Esophagus (tissue), 2 donors: ENCODE results near the gene LAMB1. TPM values are rescaled to one million over a fixed set of nuclear protein-coding genes. Genes with fewer than 3 reads are reported as not detected.
"Not testable (repeated sequence)": the region's sequence is repeated elsewhere in the genome, so short reads cannot be mapped to it uniquely, and the experiment has no call there.

Experiments used
- H3K27ac ChIP-seq, 2 donors: one replicate each; pipeline ENCODE4 v1.5.1; 2013; ENCODE audit warnings: low read depth in 2 of 2, mild to moderate bottlenecking in 2 of 2, inconsistent platforms in 1 of 2, low read length in 1 of 2, moderate library complexity in 1 of 2
- H3K27me3 ChIP-seq, 2 donors: one replicate each; pipeline ENCODE4 v1.6.1; 2013; ENCODE audit warnings: low read length in 2 of 2, control low read depth in 1 of 2, mild to moderate bottlenecking in 1 of 2; ENCODE audit not compliant: insufficient read depth in 2 of 2, control insufficient read depth in 1 of 2
- H3K36me3 ChIP-seq, 2 donors: one replicate each; pipeline ENCODE4 v1.6.1; 2013; ENCODE audit warnings: low read length in 1 of 2; ENCODE audit not compliant: control insufficient read depth in 2 of 2, insufficient read depth in 2 of 2
- H3K4me1 ChIP-seq, 2 donors: one replicate each; pipeline ENCODE4 v1.6.1; 2013; ENCODE audit warnings: low read length in 1 of 2; ENCODE audit not compliant: control insufficient read depth in 2 of 2, insufficient read depth in 2 of 2
- H3K4me3 ChIP-seq, 2 donors: one replicate each; pipeline ENCODE4 v1.5.1; 2013; ENCODE audit warnings: low read length in 2 of 2, mild to moderate bottlenecking in 2 of 2, low read depth in 1 of 2, moderate library complexity in 1 of 2
- H3K9me3 ChIP-seq, 2 donors: one replicate each; pipeline ENCODE4 v1.6.1; 2013; ENCODE audit warnings: mild to moderate bottlenecking in 2 of 2, low read depth in 1 of 2, low read length in 1 of 2, moderate library complexity in 1 of 2; ENCODE audit not compliant: control insufficient read depth in 2 of 2, insufficient read depth in 1 of 2
- WGBS, 2 donors: extraction: QIAGEN DNeasy Blood & Tissue Kit; methylation state at CpG; one replicate each; pipeline ENCODE4 v1.1.7; 2013; 5-methylcytosine and 5-hydroxymethylcytosine counted together
- polyA plus RNA-seq, 2 donors: library from polyadenylated mRNA; stranded (reverse); fragments of 200-250 nt; gene quantifications; one replicate each; pipeline ENCODE4 v1.2.3, GENCODE V29; 2013
- donor health status: healthy with polysubstance abuse.
- donor health status: Bipolar disorder and iron deficiency.

The LAMB1 gene
- polyA plus RNA-seq, 2 donors: 25.2 to 27.5 TPM

- Histone ChIP-seq H3K4me3 (no peak overlapping the region), H3K27ac (no peak overlapping the region), H3K9me3 (no peaks in the 10 kb centered on the region), H3K36me3 (peaks cover 0 to 2% of the 10 kb centered on the region in 2 donors), H3K27me3 (no peaks in the 10 kb centered on the region), H3K4me1 (peaks cover 0 to 2% of the 10 kb centered on the region in 2 donors)
- 71 to 72% methylated on average over 2 of the region's 2 CpGs for WGBS, 2 donors
Observed at GRCh38 chr7:107932805-107933204, 70.2 kb downstream of the LAMB1 start.

- Histone ChIP-seq H3K36me3 (peaks cover 0 to 2% of the 10 kb centered on the region in 2 donors), H3K9me3 (no peaks in the 10 kb centered on the region), H3K27me3 (no peaks in the 10 kb centered on the region), H3K4me1 (peaks cover 0 to 2% of the 10 kb centered on the region in 2 donors), H3K4me3 (no peak overlapping the region), H3K27ac (no peak overlapping the region)
- WGBS, 2 donors: 65 to 66% methylated on average over 5 of the region's 5 CpGs
Observed at GRCh38 chr7:107931740-107932515, 71.0 kb downstream of the LAMB1 start.

DNA sequence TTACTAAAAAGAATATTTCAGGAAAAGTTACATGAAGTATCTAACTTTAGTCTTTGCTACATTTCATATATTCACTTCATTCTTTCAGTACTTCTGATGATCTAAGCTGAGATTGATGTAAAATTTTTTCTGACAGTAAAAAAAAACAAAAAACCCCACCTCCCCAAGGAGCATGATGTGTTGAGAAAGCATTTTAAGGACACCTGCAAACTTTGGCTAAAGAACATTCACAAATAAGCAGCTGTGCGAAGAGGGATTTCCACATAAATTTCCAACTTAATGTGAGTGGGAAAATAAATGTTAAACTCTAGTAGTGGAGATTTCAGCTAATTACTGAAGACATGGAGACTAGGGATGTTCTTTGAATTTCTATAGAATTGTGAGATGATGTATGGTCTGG, 76.5 kb downstream of the LAMB1 start:
- H3K27ac ChIP-seq: no peak overlapping the region
- H3K36me3 ChIP-seq: peaks cover 0 to 3% of the 10 kb centered on the region in 2 donors
- no peak overlapping the region for H3K4me3 ChIP-seq
- no peaks in the 10 kb centered on the region for H3K9me3 ChIP-seq
- H3K4me1 ChIP-seq: no peaks in the 10 kb centered on the region
- H3K27me3 ChIP-seq: no peaks in the 10 kb centered on the region
- WGBS, 2 donors: 90 to 91% methylated on average over 1 of the region's 1 CpG

GRCh38 chr7:107924841-107925504, 78.0 kb downstream of the LAMB1 start:
- no peak overlapping the region for H3K27ac ChIP-seq

DNA sequence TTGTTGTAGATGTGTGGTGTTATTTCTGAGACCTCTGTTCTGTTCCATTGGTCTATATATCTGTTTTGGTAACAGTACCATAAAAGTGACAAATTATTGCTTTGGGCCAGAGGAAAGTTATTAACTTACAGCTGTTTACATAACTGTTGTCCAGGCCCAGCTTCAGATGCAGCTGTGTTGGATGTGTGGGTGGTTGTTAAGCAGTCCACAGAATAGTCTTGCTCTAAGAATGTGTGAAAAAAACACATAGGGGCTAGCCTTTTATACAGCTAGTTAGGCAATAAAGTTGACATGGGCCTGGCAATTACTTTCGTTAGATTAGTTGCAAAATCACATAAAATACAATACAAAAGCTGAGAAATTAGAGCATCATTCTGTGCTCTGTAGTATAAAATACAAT, 80.1 kb downstream of the LAMB1 start:
- H3K4me3 ChIP-seq: no peak overlapping the region
- no peaks in the 10 kb centered on the region for H3K9me3 ChIP-seq
- 72 to 73% methylated on average over 1 of the region's 1 CpG for WGBS, 2 donors
- H3K36me3 ChIP-seq: peaks cover 6 to 11% of the 10 kb centered on the region in 2 donors
- H3K27ac ChIP-seq: no peak overlapping the region
- no peaks in the 10 kb centered on the region for H3K27me3 ChIP-seq
- H3K4me1 ChIP-seq: no peaks in the 10 kb centered on the region

More at GRCh38 chr7:107924841-107925504, 78.0 kb downstream of the LAMB1 start:
- Histone ChIP-seq H3K9me3 (no peaks in the 10 kb centered on the region), H3K4me3 (no peak overlapping the region), H3K27me3 (no peaks in the 10 kb centered on the region), H3K36me3 (peaks cover 0 to 3% of the 10 kb centered on the region in 2 donors), H3K4me1 (no peaks in the 10 kb centered on the region)
- 69 to 73% methylated on average over 5 of the region's 5 CpGs for WGBS, 2 donors

DNA sequence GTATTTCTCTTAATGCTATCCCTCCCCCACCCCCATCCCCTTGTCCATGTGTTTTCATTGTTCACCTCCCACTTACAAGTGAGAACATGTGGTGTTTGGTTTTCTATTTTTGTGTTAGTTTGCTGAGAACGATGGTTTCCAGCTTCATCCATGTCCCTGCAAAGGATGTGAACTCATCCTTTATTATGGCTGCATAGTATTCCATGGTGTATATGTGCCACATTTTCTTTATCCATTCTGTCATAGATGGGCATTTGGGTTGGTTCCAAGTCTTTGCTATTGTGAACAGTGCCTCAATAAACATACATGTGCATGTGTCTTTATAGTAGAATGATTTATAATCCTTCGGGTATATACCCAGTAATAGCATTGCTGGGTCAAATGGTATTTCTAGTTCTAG, 81.1 kb downstream of the LAMB1 start:
- not testable (repeated sequence) for H3K27me3 ChIP-seq, H3K27ac ChIP-seq, H3K9me3 ChIP-seq, H3K4me3 ChIP-seq, H3K4me1 ChIP-seq
- peaks cover 11 to 13% of the 10 kb centered on the region in 2 donors for H3K36me3 ChIP-seq
- WGBS, 2 donors: 69 to 78% methylated on average over 2 of the region's 2 CpGs

DNA sequence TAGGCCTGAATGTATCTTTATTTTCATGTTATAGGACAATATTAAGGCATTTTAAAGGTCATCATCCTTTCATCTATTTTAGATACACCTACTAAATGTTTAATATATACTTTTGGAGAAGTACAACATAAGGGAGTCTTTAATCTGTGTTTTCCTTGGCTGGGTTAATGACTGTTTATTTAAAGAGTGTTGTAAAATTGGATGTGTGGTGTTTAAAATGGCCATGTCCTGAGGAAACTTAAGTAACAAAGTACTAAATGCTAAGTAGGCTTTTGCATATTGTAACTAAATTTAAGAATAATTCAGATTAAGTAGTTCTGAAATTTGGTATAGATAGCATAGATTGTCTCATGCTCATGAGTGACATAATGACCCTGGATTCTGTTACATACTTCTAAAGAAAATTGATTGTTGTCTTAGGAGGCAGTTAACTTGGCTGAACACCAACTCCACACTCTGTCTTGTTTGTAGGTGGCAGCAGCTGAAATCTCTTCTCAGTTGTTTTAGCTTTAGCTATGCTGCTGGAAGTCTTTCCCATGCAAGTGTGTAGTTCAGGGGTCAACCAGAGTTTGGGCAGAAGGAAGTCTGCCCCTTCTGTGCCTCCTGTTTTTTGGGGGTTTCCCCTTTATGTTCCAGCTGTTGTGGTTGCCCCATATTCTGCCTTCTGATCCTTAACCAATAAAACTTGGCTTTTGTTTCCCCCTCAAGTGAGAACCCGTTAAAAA, 82.8 kb downstream of the LAMB1 start:
- no peak overlapping the region for H3K4me3 ChIP-seq
- 11% methylated on average over 1 of the region's 1 CpG for WGBS, 2 donors
- H3K27me3 ChIP-seq: no peaks in the 10 kb centered on the region
- no peak overlapping the region for H3K27ac ChIP-seq
- no peaks in the 10 kb centered on the region for H3K4me1 ChIP-seq
- no peaks in the 10 kb centered on the region for H3K9me3 ChIP-seq
- peaks cover 10 to 11% of the 10 kb centered on the region in 2 donors for H3K36me3 ChIP-seq

GRCh38 chr7:107918948-107919347, 84.0 kb downstream of the LAMB1 start:
- Histone ChIP-seq H3K4me1 (no peaks in the 10 kb centered on the region), H3K27ac (no peak overlapping the region), H3K27me3 (no peaks in the 10 kb centered on the region), H3K4me3 (no peak overlapping the region), H3K36me3 (peaks cover 10 to 11% of the 10 kb centered on the region in 2 donors), H3K9me3 (no peaks in the 10 kb centered on the region)
- WGBS, 2 donors: 94 to 97% methylated on average over 2 of the region's 2 CpGs

DNA sequence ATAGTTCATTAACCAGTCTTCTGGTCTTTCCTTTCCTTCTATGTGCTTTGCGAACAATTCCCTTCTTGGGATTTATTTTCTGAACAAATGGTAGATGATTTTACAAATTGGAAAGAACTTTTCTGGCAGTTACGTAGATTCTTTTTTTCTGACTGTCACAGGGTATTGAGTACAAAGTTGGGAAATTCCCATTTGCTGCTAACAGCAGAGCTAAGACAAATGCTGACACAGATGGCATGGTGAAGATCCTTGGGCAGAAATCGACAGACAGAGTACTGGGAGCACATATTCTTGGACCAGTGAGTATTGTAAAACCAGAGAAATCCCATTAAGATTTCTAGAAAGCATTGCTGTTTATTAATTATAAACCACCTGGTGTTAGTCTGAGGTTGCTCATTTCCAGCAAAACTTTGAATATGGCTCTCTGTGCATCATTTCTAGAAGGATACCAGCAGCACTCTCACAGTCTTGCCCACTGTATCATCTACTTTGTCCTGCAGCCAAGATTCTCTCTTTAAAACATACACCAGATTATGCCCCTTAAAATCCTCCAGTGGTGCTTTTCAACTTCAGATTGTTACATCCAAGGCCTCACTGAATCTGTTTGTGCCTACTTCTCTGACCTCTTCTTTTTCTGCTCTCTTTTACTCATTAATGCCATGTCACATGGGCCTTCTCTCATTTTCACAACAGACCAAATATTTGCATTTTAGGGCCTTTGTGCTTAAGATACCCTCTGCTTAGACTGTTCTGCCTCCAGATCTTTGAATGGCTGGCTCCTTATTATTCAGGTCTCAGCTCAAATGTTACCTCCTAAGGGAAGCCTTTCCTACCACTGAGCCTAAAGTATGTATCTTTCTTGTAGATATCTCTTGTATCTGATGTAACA, 85.0 kb downstream of the LAMB1 start:
- H3K9me3 ChIP-seq: no peaks in the 10 kb centered on the region
- 85% methylated on average over 3 of the region's 3 CpGs for WGBS, 2 donors
- H3K36me3 ChIP-seq: peaks cover 10 to 11% of the 10 kb centered on the region in 2 donors
- no peak overlapping the region for H3K27ac ChIP-seq
- H3K27me3 ChIP-seq: no peaks in the 10 kb centered on the region
- no peak overlapping the region for H3K4me3 ChIP-seq
- H3K4me1 ChIP-seq: no peaks in the 10 kb centered on the region
